SW 1271 (cell line): ENCODE data around the gene PSEN1.

Experiments
- DNase-seq, 2 experiments: peaks; one replicate each; lab custom pipeline; 2025; lab: John Stamatoyannopoulos, UW

The PSEN1 gene

DNA sequence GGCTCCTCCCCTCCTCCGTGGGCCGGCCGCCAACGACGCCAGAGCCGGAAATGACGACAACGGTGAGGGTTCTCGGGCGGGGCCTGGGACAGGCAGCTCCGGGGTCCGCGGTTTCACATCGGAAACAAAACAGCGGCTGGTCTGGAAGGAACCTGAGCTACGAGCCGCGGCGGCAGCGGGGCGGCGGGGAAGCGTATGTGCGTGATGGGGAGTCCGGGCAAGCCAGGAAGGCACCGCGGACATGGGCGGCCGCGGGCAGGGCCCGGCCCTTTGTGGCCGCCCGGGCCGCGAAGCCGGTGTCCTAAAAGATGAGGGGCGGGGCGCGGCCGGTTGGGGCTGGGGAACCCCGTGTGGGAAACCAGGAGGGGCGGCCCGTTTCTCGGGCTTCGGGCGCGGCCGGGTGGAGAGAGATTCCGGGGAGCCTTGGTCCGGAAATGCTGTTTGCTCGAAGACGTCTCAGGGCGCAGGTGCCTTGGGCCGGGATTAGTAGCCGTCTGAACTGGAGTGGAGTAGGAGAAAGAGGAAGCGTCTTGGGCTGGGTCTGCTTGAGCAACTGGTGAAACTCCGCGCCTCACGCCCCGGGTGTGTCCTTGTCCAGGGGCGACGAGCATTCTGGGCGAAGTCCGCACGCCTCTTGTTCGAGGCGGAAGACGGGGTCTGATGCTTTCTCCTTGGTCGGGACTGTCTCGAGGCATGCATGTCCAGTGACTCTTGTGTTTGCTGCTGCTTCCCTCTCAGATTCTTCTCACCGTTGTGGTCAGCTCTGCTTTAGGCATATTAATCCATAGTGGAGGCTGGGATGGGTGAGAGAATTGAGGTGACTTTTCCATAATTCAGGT, at the start of gene PSEN1:
PSEN1 (plus strand) TSS at position 121 of the 839 bp plus-strand sequence. CDS start 11,513 bp downstream, outside the sequence.
- DNase-seq: peak; percentile 64 to 86

DNA sequence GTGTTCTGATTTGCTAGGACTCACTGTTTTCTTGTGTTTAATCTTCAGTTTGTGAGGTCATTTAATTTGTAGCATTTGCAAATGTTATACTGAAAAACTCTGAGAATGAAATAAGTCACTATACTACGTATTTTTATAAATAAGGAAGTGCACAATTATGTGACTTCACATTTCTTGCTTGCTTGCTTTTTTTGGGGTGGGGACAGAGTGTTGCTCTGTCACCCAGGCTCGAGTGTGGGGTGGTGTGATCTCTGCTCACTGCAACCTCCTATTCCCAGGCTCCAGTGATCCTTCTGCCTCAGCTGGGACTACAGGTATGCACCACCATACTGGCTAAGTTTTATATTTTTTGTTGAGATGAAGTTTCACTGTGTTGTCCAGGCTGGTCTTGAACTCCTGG, 45.3 kb upstream of the PSEN1 start:
- no peak for DNase-seq

DNA sequence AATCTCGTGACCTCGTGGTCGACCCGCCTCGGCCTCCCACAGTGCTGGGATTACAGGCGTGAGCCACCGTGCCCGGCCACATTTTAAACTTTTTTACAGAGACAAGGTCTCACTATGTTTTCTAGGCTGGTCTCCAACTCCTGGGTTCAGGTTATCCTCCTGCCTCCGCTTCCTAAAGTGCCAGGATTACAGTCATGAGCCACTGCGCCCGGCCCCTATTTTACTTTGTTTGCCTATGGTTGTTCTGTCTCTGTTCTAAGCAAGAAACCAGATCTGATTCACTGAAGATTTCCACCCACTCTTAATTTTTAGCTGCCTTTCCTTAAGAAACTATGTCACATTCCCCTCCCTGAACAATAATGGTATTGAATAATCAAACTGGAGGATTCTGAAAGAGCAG, 38.9 kb upstream of the PSEN1 start:
- DNase-seq: no peak

DNA sequence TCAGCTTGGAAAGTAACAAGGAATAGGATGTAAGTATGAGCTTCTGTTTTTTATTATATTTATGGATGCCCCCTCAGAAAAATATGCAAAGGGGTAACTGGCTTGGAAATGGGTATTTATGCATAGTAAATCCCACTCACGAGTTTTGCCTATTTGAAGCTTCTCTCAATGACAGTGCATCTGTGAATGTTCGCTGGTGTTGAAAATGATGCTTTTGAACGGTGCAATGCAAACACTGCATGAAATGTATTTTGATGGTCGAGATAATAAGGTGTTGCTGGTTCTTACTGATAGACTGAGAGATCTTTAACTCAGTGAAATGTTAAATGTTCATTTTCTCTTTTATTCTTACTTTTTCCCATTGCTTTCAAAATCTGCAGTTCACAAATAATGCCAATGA, 36.0 kb upstream of the PSEN1 start:
- no peak for DNase-seq

DNA sequence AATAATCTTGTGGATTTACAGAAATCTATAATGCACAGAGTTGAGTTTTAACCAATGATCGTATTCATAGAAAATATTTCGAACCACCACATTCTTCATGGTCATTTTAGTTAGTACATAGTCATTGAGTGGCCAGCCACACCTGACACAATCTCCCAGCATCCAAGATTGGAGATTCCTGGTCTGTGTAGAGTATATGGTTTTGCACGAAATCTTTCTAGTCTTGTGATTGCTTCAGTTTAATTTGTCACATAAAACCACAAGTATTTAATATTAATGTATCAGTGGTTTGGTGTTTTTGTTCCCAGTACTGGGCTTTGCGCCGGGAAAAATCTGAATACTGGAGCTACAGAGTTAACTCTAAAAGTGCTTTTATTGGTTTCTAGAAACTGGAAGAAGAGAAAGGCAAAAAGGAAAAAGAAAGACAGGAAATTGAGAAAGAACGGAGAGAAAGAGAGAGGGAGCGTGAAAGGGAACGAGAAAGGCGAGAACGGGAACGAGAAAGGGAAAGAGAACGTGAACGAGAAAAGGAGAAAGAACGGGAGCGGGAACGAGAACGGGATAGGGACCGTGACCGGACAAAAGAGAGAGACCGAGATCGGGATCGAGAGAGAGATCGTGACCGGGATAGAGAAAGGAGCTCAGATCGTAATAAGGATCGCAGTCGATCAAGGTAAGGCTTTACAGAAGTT, 33.4 kb upstream of the PSEN1 start:
- DNase-seq: no peak

DNA sequence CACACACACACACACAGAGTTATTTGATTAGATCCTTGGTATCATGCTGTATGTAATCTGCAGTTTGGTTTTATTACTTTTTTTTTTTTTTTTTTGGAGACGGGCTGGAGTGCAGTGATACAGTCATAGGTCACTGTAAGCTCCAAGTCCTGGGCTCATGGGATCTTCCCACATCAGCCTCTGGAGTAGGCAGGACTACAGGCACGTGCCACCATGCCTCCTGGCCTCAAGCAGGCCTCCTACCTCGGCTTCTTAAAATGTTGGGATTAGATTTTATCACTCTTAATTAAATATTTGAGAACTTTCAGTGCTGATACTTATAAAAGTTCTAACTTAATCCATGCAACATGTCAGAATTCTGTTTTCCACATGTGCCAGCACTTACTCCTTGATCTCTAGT, 31.3 kb upstream of the PSEN1 start:
- no peak for DNase-seq

DNA sequence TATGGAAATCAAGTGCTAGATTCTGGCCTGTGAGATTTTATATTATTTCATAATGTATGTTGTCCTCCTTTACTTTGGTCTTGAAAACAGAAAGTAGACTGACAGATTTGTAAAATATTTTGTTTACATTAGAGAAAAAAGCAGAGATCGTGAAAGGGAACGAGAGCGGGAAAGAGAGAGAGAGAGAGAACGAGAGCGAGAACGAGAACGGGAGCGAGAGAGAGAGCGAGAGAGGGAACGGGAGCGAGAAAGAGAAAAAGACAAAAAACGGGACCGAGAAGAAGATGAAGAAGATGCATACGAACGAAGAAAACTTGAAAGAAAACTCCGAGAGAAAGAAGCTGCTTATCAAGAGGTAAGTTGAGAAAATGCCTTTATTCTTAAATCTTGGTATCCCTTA, 30.6 kb upstream of the PSEN1 start:
- DNase-seq: no peak

DNA sequence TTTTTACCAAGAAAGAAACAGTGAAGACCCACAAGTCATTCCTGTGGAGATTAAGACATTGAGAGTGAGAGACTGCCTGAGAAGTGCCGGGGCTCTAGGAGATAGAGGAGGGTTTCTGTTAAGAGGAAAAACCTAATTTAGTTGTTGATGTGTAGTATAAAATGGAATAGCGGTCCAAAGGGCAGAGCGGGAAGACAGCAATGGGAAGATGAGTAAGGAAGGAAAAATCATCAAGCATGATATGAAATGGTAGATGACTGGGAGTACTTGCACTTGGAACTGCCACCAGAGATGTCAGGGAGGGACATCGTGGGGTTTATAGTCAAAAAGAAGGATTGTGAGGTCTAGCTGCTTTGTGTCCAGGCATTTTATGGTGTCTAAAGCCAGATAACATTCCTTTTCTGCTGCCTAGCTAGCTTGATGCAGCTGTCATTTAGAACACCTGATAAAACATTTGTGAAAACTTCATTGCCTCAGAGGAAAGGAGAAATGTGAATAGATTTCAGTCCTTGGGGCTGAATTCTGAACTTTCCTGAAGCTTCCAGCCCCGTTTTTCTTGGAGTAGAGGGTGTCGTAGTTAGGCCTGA, 20.1 kb upstream of the PSEN1 start:
- no peak for DNase-seq

DNA sequence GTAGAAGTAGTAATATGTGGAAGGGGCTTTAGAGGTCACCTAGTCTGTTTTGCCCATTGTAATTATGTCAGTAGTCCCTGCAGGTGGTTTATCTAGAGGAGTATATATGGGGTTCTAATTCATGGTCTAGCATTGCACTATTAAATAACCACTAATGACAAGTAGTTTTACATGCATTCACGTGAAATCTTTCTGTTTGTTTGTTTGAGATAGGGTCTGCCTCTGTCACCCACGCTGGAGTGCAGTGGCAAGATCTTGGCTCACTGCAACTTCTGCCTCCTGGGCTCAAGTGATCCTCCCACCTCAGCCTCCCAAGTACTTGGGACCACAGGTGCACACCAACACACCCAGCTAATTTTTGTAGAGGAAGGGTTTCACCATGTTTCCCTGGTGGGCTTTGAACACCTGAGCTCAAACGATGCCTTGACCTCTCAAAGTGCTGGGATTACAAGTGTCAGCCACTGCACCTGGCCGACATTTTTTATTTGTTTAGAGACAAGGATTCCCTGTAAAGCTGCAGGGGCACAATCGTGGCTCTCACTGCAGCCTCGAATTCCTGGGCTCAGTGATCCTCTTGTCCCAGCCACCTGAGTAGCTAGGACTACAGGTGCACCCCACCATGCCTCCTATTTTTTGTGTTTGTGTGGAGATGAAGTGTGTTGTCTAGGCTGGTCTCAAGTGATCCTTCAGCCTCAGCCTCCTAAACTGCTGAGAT, 12.0 kb upstream of the PSEN1 start:
- DNase-seq: no peak

DNA sequence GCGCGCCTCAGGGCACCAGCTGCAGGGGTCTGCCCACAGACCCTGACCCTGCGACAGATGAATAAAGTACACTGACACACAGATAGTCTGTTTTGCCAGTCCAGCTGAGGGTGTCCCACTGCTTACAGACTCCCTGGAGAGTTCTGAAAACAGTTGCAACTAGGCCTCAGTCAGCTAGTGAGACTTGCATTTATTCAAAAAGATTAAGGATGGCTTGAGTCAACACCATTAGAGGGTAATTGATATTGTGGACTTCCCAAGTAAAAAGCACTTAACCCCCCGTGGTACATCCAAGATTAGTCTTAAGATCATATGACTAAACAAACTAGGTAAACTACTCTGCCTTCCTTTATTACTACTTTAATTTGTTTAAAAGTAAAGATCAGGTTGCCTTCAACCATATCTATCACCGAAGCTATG, 11.1 kb upstream of the PSEN1 start:
- DNase-seq: no peak

DNA sequence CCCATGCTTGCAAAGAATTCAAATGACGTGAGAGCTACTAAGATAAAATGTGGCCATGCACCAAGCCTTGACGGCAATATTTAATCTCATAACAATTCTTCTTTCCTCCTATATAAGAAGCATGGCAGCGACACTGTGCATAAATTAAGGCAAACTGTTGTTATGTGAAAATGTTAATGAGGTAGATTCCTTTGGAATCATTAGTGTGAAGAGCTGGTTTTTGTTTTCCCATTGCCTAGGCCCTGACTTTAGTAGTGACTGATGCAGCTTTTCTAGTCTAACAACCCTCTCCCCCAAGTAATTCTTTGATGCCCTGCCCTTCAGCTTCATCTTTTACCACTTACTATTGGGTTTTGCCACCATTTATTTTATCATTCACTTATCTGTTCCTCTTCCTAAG, 10.6 kb upstream of the PSEN1 start:
- DNase-seq: no peak

DNA sequence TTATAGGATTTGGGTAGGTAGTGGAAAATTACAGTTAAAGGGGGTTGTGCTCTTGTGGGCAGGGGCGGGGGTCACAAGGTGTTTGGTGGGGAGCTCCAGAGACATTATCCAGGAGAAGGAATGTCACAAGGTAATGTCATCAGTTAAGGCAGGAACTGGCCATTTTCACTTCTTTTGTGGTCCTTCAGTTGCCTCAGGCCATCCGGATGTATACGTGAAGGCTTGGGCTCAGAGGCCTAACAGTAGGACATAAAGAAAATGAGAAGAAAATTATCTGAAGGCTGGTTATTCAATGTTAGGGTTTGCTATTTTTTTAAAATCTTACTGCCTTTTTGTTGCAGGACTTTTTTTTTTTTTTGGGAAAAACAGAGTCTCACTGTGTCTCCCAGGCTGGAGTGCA, 2.5 kb upstream of the PSEN1 start:
- DNase-seq: no peak

DNA sequence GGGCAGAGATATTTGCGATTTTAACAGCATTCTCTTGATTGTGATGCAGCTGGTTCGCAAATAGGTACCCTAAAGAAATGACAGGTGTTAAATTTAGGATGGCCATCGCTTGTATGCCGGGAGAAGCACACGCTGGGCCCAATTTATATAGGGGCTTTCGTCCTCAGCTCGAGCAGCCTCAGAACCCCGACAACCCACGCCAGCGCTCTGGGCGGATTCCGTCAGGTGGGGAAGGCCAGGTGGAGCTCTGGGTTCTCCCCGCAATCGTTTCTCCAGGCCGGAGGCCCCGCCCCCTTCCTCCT, 271 bp upstream of the PSEN1 start:
- no peak for DNase-seq

DNA sequence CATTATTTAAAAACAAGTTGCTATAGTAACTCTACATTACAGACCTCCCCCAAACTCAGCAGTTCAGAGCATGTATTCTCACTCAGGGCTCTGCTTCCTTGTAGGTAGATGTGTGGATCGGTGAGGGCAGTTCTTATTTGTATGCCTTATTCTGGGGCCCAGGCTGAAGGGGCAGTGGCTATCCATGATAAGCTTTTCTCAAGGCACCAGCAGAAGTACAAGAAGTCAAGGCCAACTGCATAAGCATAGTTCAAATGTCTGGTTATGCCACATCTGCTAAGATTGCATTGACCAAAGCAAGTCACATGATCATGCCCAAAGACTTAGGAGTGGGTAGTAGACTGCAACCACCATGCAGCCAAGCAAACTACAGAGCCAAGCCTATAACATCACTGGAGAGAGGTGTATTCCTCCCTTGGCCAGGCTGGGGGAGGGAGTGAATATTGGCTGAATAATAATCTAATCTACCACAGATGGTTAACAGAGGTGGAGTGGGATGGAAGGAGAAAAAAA, 4.6 kb downstream of the PSEN1 start:
- DNase-seq: no peak

DNA sequence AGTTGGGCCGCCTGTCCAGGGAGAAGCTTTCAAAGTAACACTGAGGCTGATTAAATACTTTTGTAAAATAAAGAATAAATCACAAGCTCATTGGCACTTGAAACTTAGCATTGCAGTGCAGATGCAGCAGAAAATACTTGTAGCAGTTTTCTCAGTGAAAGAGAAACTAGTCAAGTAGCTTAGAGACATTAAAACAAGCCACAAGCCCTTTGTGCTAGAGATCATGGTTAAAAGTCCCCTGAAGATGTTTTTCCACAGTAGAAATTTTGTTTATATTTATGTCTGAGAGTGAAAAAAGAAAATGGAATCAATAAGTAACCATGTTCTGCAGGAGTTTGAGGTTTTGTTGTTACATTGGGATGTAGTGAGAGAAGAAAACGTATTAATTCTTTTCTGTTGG, 5.9 kb downstream of the PSEN1 start:
- DNase-seq: no peak

DNA sequence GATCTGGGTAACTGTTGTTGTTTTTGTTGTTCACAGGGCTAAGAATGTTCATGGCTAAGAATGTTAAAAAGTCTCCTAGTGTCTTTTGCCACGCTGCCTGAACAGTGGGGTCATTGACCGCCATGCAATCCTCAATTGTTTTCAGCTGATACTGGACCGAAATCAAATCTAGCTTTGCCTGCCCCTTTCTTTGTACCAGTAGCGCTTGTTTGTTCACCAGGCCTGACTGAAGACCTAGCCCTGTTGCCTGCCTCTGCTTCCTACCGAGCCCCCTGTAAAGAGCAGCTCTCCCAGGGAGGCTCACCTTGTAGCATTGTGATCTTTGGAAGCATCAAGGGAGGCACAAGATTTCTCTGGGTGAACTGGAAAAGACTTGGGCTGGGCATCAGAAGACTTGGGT, 6.7 kb downstream of the PSEN1 start:
- DNase-seq: no peak

DNA sequence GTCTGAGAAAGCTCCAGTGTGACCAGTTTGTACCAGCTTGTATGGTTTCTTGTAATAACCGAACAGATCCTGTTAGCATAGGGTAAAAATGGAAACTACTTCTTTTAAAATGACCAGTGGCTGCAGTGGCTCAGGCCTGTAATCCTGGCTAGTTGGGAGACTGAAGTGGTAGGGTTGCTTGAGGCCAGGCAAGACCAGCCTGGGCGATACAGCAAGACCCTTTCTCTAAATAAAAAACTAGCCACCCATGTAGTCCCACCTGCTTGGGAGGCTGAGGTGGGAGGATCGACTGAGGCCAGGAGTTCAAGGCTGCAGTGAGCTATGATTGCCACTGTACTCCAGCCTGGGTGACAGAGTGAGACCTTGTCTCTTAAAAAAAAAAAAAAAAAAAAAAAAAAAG, 7.3 kb downstream of the PSEN1 start:
- DNase-seq: no peak

DNA sequence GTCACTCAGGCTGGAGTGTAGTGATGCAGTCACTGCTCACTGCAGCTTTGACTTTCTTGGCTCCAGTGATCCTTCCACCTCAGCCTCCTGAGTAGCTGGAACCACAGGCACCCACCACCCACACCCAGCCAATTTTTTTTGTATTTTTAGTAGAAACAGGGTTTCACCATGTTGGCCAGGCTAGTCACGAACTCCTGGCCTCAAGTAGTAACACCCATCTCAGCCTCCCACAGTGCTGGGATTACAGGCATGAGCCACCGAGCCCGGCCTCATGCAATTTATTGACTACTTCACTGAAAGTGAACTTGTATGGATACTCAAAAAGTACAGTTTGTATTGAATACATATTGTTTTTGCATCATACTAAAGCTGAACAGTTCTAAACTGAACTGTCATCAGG, 9.1 kb downstream of the PSEN1 start:
- no peak for DNase-seq

DNA sequence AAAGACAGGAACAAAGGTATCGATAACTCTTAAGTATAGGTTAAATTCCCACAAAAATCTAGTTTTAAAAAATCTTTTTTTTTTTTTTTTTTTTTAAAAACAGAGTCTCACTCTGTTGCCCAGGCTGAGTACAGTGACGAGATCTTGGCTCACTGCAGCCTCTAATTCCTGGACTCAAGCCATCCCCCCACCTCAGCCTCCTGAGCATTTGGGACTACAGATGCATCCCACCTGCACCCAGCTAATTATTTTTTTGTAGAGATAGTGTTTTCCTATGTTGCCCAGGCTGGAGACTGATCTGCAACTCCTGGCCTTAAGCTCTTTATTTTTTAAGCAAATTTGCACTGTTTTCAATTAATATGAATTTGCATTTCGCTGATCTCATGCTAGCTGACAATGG, 9.8 kb downstream of the PSEN1 start:
- no peak for DNase-seq

DNA sequence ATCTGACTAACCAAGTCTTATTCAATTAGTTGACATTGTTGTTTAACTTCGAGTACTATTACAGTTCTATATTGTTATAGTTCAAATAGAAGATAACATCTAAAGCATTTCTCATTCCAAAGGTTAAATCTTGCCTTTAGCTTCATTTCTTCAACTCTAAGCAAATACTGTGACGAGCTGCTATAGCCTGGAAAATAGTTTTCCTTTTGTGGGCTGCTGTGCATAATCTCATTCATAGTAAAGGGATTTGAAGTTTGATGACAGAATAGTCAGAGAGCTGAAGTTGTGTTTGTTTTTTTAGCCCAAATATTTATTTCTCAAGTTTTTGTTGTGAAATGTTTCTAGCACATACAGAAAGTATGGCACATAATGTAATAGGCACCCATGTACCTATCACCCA, 13.4 kb downstream of the PSEN1 start:
- DNase-seq: no peak

DNA sequence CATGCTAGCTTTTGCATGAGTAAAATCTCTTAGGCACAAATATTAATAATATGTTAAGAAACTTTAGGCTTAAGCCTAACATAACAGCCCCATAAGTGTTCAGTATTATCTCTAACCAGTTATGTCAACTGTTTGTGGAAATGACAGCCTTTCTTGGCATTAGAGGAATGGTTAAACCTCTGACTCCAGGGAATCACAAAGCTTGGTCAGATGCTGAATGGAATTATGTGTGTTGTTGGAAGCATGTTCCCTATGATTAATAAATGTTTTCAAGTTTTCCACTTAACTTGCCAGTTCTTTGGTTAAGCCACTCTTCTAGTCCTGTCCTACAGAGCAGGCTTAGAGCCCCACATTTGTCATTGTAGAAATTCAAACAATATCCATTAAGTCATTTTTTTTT, 17.0 kb downstream of the PSEN1 start:
- DNase-seq: no peak

DNA sequence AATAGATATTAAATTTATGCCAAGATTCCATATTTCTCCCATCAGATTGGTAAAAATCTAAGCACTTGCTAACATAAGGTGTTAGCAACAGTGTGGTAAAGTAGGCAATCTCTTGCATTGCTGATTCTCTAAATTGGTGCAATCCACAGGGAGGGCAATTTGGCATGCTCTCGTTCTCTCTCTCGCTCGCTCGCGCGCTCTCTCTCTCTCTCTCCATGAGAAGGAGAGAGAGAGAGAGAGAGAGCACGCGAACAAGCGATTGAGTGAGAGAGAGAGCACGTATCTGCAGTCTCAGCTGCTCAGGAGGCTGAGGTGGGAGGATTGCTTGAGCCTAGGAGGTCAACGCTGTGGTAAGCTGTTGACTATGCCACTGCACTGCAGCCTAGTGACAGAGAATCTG, 25.9 kb downstream of the PSEN1 start:
- DNase-seq: no peak

DNA sequence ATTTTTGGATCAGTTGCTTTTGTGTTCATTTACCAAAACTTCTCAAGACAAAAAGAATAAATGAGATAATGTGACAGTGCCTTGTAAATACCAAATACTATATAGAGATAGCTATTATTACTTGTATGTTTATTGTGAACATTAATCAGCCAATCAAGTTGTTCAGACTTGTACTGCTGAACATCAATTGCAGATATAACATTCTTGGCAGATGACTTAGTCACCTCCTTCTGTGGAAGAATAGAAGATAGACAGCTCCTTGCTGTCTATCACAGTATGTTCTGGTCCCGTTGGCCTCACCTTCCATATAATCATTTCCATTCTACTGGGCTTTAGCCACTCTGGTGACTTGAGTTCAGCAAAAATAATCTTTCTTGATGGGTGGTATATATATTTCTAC, 30.1 kb downstream of the PSEN1 start:
- no peak for DNase-seq
